SK-N-SH (cell line): ENCODE results near the gene TWSG1. TPM values are rescaled to one million over a fixed set of nuclear protein-coding genes. Genes with fewer than 3 reads are reported as not detected.

ENCODE experiments used
- CTCF ChIA-PET: fragments of 300-600, 350-600 bp; formaldehyde crosslinking; extraction: SDS; loops from one replicate; lab custom pipeline; 2021; lab: Yijun Ruan, JAX
- POLR2A ChIA-PET: fragments of 350-600 bp; sonication (Branson Sonifier 250); formaldehyde crosslinking; extraction: SDS; loops from one replicate; lab custom pipeline; 2020; ENCODE audit warnings: antibody characterized with exemption, inconsistent platforms; lab: Yijun Ruan, JAX
- DNase-seq: peaks from one replicate; pipeline ENCODE4 v3.0.0; 2012
- H2AFZ ChIP-seq: fragments of 200-600 bp; sonication (generic); 2 replicates; pipeline ENCODE4 v1.8.1; 2016; ENCODE audit warnings: antibody characterized with exemption, mild to moderate bottlenecking, low read depth
- H3F3A ChIP-seq: fragments of 200-600 bp; sonication (generic); replicated peaks from 2 replicates; pipeline ENCODE3; 2016; ENCODE audit warnings: antibody characterized with exemption, mild to moderate bottlenecking; ENCODE audit not compliant: insufficient read depth
- H3K27ac ChIP-seq, 2 experiments: fragments of 200-500 bp in 1 of 2; fragments of 200-600 bp in 1 of 2; sonication (Bioruptor generic) in 1 of 2; sonication (generic), shearing (Covaris generic) in 1 of 2; 2 replicates each; pipeline versions ENCODE4 v1.5.1 to v1.6.1; 2014 to 2016; ENCODE audit warnings: low read depth in 2 of 2, inconsistent platforms in 1 of 2, low read length in 1 of 2, mild to moderate bottlenecking in 1 of 2, mixed read lengths in 1 of 2
- H3K27me3 ChIP-seq: fragments of 200-600 bp; sonication (generic), shearing (Covaris generic); 2 replicates; pipeline ENCODE4 v1.6.1; 2016; ENCODE audit warnings: mixed run types; ENCODE audit not compliant: insufficient read depth
- H3K36me3 ChIP-seq, 2 experiments: fragments of 200-500 bp in 1 of 2; fragments of 200-600 bp in 1 of 2; sonication (Bioruptor generic) in 1 of 2; sonication (generic) in 1 of 2; replicated peaks in 1 of 2; 2 replicates each; pipeline versions ENCODE3 to v1.5.1; 2014 to 2016; ENCODE audit warnings: low read length in 1 of 2, mild to moderate bottlenecking in 1 of 2; ENCODE audit not compliant: insufficient read depth in 2 of 2, control insufficient read depth in 1 of 2
- H3K4me1 ChIP-seq, 2 experiments: fragments of 200-500 bp in 1 of 2; fragments of 200-600 bp in 1 of 2; sonication (Bioruptor generic) in 1 of 2; sonication (generic), shearing (Covaris generic) in 1 of 2; 2 replicates each; pipeline versions ENCODE4 v1.5.1 to v1.6.1; 2014 to 2016; ENCODE audit warnings: low read depth in 1 of 2, low read length in 1 of 2, mixed run types in 1 of 2; ENCODE audit not compliant: insufficient read depth in 2 of 2, control insufficient read depth in 1 of 2
- H3K4me2 ChIP-seq: fragments of 200-600 bp; sonication (generic), shearing (Covaris generic); 2 replicates; pipeline ENCODE4 v1.6.1; 2017; ENCODE audit warnings: mixed run types
- H3K4me3 ChIP-seq, 2 experiments: fragments of 200-500 bp in 1 of 2; fragments of 200-600 bp in 1 of 2; sonication (Bioruptor generic) in 1 of 2; sonication (generic), shearing (Covaris generic) in 1 of 2; 2 replicates each; pipeline versions ENCODE4 v1.5.1 to v1.8.1; 2014 to 2016; ENCODE audit warnings: low read depth in 2 of 2, inconsistent platforms in 1 of 2, low read length in 1 of 2, mild to moderate bottlenecking in 1 of 2, mixed read lengths in 1 of 2, moderate library complexity in 1 of 2
- H3K79me2 ChIP-seq: fragments of 200-600 bp; sonication (generic); 2 replicates; pipeline ENCODE4 v1.8.1; 2017; ENCODE audit warnings: mild to moderate bottlenecking; ENCODE audit not compliant: insufficient read depth
- H3K9ac ChIP-seq: fragments of 200-600 bp; sonication (generic); 2 replicates; pipeline ENCODE4 v1.6.1; 2017; ENCODE audit warnings: mixed run types
- H3K9me2 ChIP-seq: fragments of 200-600 bp; sonication (generic); 2 replicates; pipeline ENCODE4 v1.6.1; 2017; ENCODE audit warnings: mixed run types
- H3K9me3 ChIP-seq: fragments of 200-600 bp; sonication (generic); 2 replicates; pipeline ENCODE4 v1.6.1; 2017; ENCODE audit warnings: mixed run types, mild to moderate bottlenecking, moderate library complexity
- H4K20me1 ChIP-seq: fragments of 200-600 bp; sonication (generic); 2 replicates; pipeline ENCODE4 v1.6.1; 2017; ENCODE audit warnings: mild to moderate bottlenecking, mixed run types; ENCODE audit not compliant: insufficient read depth
- CHD2 ChIP-seq: fragments of 150-350 bp; IDR thresholded peaks from 2 replicates; pipeline ENCODE4 v1.6.1; 2018; ENCODE audit warnings: low read length; ENCODE audit not compliant: partially characterized antibody
- ELF1 ChIP-seq: IDR thresholded peaks from 2 replicates; pipeline ENCODE4 v1.4.0; 2012
- EZH2phosphoT487 ChIP-seq: fragments of 200-600 bp; sonication (generic); IDR thresholded peaks from 2 replicates; pipeline ENCODE4 v1.6.1; 2017; ENCODE audit warnings: low read depth, mixed run types, mild to moderate bottlenecking, antibody characterized with exemption, moderate library complexity, borderline replicate concordance
- FOSL2 ChIP-seq: IDR thresholded peaks from 2 replicates; pipeline ENCODE4 v1.4.0; 2012; ENCODE audit warnings: low read depth, mild to moderate bottlenecking, moderate library complexity, borderline replicate concordance
- FOXJ3 ChIP-seq: sonication (generic); formaldehyde crosslinking; IDR thresholded peaks from 2 replicates; pipeline ENCODE4 v1.5.1; 2020; ENCODE audit warnings: mild to moderate bottlenecking, missing genetic modification reagents
- GABPA ChIP-seq: IDR thresholded peaks from 2 replicates; pipeline ENCODE4 v1.4.0; 2012; ENCODE audit warnings: low read depth, mild to moderate bottlenecking
- JUND ChIP-seq: IDR thresholded peaks from 2 replicates; pipeline ENCODE4 v1.4.0; 2012
- NRF1 ChIP-seq: IDR thresholded peaks from 2 replicates; pipeline ENCODE4 v1.6.1; 2012; ENCODE audit warnings: low read depth, mild to moderate bottlenecking, low read length
- POLR2AphosphoS5 ChIP-seq: IDR thresholded peaks from 2 replicates; pipeline ENCODE4 v1.6.1; 2012; ENCODE audit warnings: low read depth, low read length
- RAD21 ChIP-seq: IDR thresholded peaks from 2 replicates; pipeline ENCODE4 v1.6.1; 2012; ENCODE audit warnings: mild to moderate bottlenecking, low read length
- RXRA ChIP-seq: IDR thresholded peaks from 2 replicates; pipeline ENCODE4 v1.4.0; 2012; ENCODE audit warnings: low read depth, mild to moderate bottlenecking, borderline replicate concordance
- SMC3 ChIP-seq: IDR thresholded peaks from 2 replicates; pipeline ENCODE4 v1.6.1; 2012; ENCODE audit warnings: low read depth, low read length, improper control_type of control experiment
- TEAD4 ChIP-seq: IDR thresholded peaks from 2 replicates; pipeline ENCODE4 v1.4.0; 2012; ENCODE audit warnings: mild to moderate bottlenecking, borderline replicate concordance; ENCODE audit not compliant: insufficient read depth
- YY1 ChIP-seq: IDR thresholded peaks from 2 replicates; pipeline ENCODE4 v1.4.0; 2012; ENCODE audit warnings: low read depth, mild to moderate bottlenecking
- WGBS: methylation state at CpG from one replicate; pipeline ENCODE4 v1.1.6; 2017; ENCODE audit warnings: low lambda C conversion rate; 5-methylcytosine and 5-hydroxymethylcytosine counted together
- polyA plus RNA-seq, 3 experiments: library from polyadenylated mRNA; depleted of rRNA; stranded (reverse); fragments of >200 nt; gene quantifications; 2 replicates each; pipeline ENCODE4 v1.2.3, GENCODE V29; 2012
- TF ChIP-seq, protein P1 (sequence below): IDR thresholded peaks from 2 replicates; pipeline ENCODE4 v1.4.0; 2012; ENCODE audit warnings: low read depth, borderline replicate concordance
- TF ChIP-seq, protein P2 (sequence below): fragments of 150-350 bp; IDR thresholded peaks from 2 replicates; pipeline ENCODE4 v1.6.1; 2017; ENCODE audit warnings: antibody characterized with exemption, low read length, low read depth, borderline replicate concordance
- TF ChIP-seq, protein P3 (sequence below): IDR thresholded peaks from 2 replicates; pipeline ENCODE4 v1.4.0; 2012; ENCODE audit warnings: low read depth
- TF ChIP-seq, protein P4 (sequence below): IDR thresholded peaks from 2 replicates; pipeline ENCODE4 v1.4.0; 2012; ENCODE audit warnings: low read depth, borderline replicate concordance
- TF ChIP-seq, protein P5 (sequence below): IDR thresholded peaks from 2 replicates; pipeline ENCODE4 v1.6.1; 2012; ENCODE audit warnings: mild to moderate bottlenecking, low read depth, low read length, moderate library complexity

Gene TWSG1
- polyA plus RNA-seq, 1 of the 3 experiments (the other 2 are of a cell fraction): 44.0 TPM

DNA sequence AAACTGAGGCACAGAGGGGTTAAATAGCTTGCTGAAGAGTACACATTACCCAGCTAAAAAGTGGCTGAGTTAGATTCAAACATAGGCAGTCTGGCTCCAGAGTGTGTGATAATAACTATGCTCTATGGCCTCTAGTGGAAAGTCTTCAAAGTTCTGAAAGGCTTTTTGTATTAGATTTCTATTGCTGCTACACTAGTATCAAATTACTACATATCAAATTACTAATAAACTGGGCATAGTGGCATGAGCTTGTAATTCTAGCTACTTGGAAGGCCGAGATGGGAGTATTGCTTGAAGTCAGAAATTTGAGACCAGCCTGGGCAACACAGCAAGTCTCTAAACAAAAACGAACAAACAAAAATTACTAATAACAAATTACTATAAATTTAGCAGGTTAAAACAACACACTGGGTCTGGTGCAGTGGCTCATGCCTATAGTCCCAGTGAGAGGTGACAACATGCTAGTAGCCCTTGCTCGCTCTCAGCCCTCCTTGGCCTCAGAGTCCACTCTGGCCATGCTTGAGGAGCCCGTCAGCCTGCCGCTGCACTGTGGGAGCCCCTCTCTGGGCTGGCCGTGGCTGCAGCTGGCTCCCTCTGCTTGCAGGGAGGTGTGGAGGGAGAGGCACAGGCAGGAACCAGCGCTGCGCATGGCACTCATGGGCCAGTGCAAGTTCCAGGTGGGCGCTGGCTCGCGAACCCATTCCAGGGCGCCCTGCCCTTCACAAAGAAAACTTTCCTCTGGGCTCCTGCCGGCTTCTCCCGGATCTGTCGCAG, 38.2 kb upstream of the TWSG1 start:
- TF ChIP-seq ELF1 (no peak), TEAD4 (no peak), CHD2 (no peak), SMC3 (no peak), RXRA (no peak), POLR2AphosphoS5 (no peak), YY1 (no peak), RAD21 (no peak), GABPA (no peak), NRF1 (no peak), EZH2phosphoT487 (no peak), FOXJ3 (CRISPR knock-in tag) (no peak), JUND (no peak), FOSL2 (no peak)
- TF ChIP-seq, protein P1, sequence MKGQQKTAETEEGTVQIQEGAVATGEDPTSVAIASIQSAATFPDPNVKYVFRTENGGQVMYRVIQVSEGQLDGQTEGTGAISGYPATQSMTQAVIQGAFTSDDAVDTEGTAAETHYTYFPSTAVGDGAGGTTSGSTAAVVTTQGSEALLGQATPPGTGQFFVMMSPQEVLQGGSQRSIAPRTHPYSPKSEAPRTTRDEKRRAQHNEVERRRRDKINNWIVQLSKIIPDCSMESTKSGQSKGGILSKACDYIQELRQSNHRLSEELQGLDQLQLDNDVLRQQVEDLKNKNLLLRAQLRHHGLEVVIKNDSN: no peak
- TF ChIP-seq, protein P2, sequence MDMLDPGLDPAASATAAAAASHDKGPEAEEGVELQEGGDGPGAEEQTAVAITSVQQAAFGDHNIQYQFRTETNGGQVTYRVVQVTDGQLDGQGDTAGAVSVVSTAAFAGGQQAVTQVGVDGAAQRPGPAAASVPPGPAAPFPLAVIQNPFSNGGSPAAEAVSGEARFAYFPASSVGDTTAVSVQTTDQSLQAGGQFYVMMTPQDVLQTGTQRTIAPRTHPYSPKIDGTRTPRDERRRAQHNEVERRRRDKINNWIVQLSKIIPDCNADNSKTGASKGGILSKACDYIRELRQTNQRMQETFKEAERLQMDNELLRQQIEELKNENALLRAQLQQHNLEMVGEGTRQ: no peak
- TF ChIP-seq, protein P3, sequence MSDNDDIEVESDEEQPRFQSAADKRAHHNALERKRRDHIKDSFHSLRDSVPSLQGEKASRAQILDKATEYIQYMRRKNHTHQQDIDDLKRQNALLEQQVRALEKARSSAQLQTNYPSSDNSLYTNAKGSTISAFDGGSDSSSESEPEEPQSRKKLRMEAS: no peak
- TF ChIP-seq, protein P4, sequence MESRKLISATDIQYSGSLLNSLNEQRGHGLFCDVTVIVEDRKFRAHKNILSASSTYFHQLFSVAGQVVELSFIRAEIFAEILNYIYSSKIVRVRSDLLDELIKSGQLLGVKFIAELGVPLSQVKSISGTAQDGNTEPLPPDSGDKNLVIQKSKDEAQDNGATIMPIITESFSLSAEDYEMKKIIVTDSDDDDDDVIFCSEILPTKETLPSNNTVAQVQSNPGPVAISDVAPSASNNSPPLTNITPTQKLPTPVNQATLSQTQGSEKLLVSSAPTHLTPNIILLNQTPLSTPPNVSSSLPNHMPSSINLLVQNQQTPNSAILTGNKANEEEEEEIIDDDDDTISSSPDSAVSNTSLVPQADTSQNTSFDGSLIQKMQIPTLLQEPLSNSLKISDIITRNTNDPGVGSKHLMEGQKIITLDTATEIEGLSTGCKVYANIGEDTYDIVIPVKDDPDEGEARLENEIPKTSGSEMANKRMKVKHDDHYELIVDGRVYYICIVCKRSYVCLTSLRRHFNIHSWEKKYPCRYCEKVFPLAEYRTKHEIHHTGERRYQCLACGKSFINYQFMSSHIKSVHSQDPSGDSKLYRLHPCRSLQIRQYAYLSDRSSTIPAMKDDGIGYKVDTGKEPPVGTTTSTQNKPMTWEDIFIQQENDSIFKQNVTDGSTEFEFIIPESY: no peak
- TF ChIP-seq, protein P5, sequence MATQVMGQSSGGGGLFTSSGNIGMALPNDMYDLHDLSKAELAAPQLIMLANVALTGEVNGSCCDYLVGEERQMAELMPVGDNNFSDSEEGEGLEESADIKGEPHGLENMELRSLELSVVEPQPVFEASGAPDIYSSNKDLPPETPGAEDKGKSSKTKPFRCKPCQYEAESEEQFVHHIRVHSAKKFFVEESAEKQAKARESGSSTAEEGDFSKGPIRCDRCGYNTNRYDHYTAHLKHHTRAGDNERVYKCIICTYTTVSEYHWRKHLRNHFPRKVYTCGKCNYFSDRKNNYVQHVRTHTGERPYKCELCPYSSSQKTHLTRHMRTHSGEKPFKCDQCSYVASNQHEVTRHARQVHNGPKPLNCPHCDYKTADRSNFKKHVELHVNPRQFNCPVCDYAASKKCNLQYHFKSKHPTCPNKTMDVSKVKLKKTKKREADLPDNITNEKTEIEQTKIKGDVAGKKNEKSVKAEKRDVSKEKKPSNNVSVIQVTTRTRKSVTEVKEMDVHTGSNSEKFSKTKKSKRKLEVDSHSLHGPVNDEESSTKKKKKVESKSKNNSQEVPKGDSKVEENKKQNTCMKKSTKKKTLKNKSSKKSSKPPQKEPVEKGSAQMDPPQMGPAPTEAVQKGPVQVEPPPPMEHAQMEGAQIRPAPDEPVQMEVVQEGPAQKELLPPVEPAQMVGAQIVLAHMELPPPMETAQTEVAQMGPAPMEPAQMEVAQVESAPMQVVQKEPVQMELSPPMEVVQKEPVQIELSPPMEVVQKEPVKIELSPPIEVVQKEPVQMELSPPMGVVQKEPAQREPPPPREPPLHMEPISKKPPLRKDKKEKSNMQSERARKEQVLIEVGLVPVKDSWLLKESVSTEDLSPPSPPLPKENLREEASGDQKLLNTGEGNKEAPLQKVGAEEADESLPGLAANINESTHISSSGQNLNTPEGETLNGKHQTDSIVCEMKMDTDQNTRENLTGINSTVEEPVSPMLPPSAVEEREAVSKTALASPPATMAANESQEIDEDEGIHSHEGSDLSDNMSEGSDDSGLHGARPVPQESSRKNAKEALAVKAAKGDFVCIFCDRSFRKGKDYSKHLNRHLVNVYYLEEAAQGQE: no peak
- CTCF ChIA-PET: interaction anchor here (1.0 kb wide), 1 partner anchor 8 kb away, joined by 3 read pairs; no protein-coding TSS in a partner anchor
- no peaks in the 10 kb centered on the region for H3K79me2 ChIP-seq
- H3K36me3 ChIP-seq: no peaks in the 10 kb centered on the region
- no peaks in the 10 kb centered on the region for H3K9me3 ChIP-seq
- H3K9me2 ChIP-seq: no peaks in the 10 kb centered on the region
- H3K27me3 ChIP-seq: no peaks in the 10 kb centered on the region
- H3K27ac ChIP-seq: no peak overlapping the region
- no peak overlapping the region for H2AFZ ChIP-seq
- no peak overlapping the region for H3K4me2 ChIP-seq
- no peaks in the 10 kb centered on the region for H3K4me1 ChIP-seq
- 69% methylated on average over 7 of the region's 15 CpGs for WGBS
- no peak overlapping the region for H3K9ac ChIP-seq
- no peak for DNase-seq
- H3F3A ChIP-seq: no peaks in the 10 kb centered on the region
- H3K4me3 ChIP-seq: no peak overlapping the region
- POLR2A ChIA-PET: no interaction called here
- H4K20me1 ChIP-seq: no peaks in the 10 kb centered on the region
